K562 (cell line): ENCODE measurements around the gene TMEM132D. TPM values are rescaled to one million over a fixed set of nuclear protein-coding genes. Genes with fewer than 3 reads are reported as not detected.

Experiments used
- ATAC-seq: fragments of 200-7000 bp; cut with Tn5 transposase; 3 replicates; pipeline ENCODE4 v1.9.1; 2020; ENCODE audit warnings: moderate library complexity
- BruUV-seq: library from RNA; stranded (reverse); fragments of 400-500 nt; replicated peaks from 2 replicates; lab custom pipeline; 2021; lab: Mats Ljungman, UMichigan
- CTCF ChIA-PET: fragments of 300-600 bp; formaldehyde crosslinking; extraction: SDS; loops from one replicate; lab custom pipeline; 2021; ENCODE audit warnings: low intra/inter-chr PET ratio; lab: Yijun Ruan, JAX
- POLR2A ChIA-PET: fragments of 300-600, 350-650 bp; sonication (Branson Sonifier 250); formaldehyde crosslinking; extraction: SDS; loops from one replicate; lab custom pipeline; 2021; ENCODE audit warnings: antibody characterized with exemption, inconsistent platforms; lab: Yijun Ruan, JAX
- DNase-seq, 4 experiments: peaks; one replicate each; pipeline versions ENCODE4 v3.0.0 to v3.0.0-alpha.2; 2011 to 2018; ENCODE audit warnings: low spot score in 3 of 4, mixed read lengths in 3 of 4; ENCODE audit errors: extremely low read depth in 1 of 4
- FAIRE-seq: peaks from 2 replicates; lab custom pipeline; 2011; peaks lifted over from hg19 to GRCh38; lab: Jason Lieb, UNC
- H2AFZ ChIP-seq: 2 replicates; pipeline ENCODE4 v1.6.0; 2011; ENCODE audit warnings: low read depth, low read length, control low read depth, inconsistent platforms
- H3K27ac ChIP-seq: fragments of 200-600 bp; 3 replicates; pipeline ENCODE4 v1.8.0; 2011; ENCODE audit warnings: low read depth, mild to moderate bottlenecking, control low read depth, inconsistent platforms, low read length, moderate library complexity, mixed read lengths; ENCODE audit errors: extremely low read depth
- H3K27me3 ChIP-seq, 2 experiments: fragments of 300-600 bp in 1 of 2; 2 replicates in 1 of 2; 3 replicates in 1 of 2; pipeline versions ENCODE4 v1.6.0 to v1.8.0; 2011; ENCODE audit warnings: inconsistent platforms in 2 of 2, low read length in 2 of 2, mild to moderate bottlenecking in 1 of 2, mixed read lengths in 1 of 2, moderate library complexity in 1 of 2; ENCODE audit not compliant: control insufficient read depth in 2 of 2, insufficient read depth in 2 of 2
- H3K36me3 ChIP-seq: fragments of 300-600 bp; 3 replicates; pipeline ENCODE4 v1.8.0; 2011; ENCODE audit warnings: mild to moderate bottlenecking, low read length, inconsistent platforms; ENCODE audit not compliant: control insufficient read depth, insufficient read depth
- H3K4me1 ChIP-seq, 2 experiments: fragments of 200-600 bp in 1 of 2; replicated peaks in 1 of 2; 2 replicates in 1 of 2; 3 replicates in 1 of 2; pipeline versions ENCODE4 v1.5.1 to v1.8.0; 2011; ENCODE audit warnings: inconsistent platforms in 2 of 2, low read length in 2 of 2, mild to moderate bottlenecking in 1 of 2, mixed read lengths in 1 of 2, moderate library complexity in 1 of 2; ENCODE audit not compliant: control insufficient read depth in 2 of 2, insufficient read depth in 2 of 2
- H3K4me2 ChIP-seq: 2 replicates; pipeline ENCODE4 v1.6.1; 2011; ENCODE audit warnings: low read length, control low read depth, inconsistent platforms, mixed read lengths; ENCODE audit not compliant: insufficient read depth
- H3K4me3 ChIP-seq: fragments of 200-600 bp; sonication (generic), shearing (Covaris generic); 2 replicates; pipeline ENCODE4 v1.5.1; 2016; ENCODE audit warnings: control low read depth, inconsistent platforms
- H3K79me2 ChIP-seq: fragments of 200-600 bp; 3 replicates; pipeline ENCODE4 v1.8.0; 2011; ENCODE audit warnings: low read length, inconsistent platforms; ENCODE audit not compliant: control insufficient read depth, insufficient read depth
- H3K9ac ChIP-seq, 2 experiments: 2 replicates each; pipeline versions ENCODE4 v1.6.0 to v1.6.1; 2011; ENCODE audit warnings: low read depth in 2 of 2, low read length in 2 of 2, control low read depth in 1 of 2, inconsistent platforms in 1 of 2, mild to moderate bottlenecking in 1 of 2, mixed read lengths in 1 of 2; ENCODE audit not compliant: insufficient read depth in 1 of 2
- H3K9me1 ChIP-seq: one replicate; pipeline ENCODE4 v1.6.0; 2011; ENCODE audit warnings: inconsistent platforms, mild to moderate bottlenecking, low read length, moderate library complexity; ENCODE audit not compliant: control insufficient read depth, insufficient read depth
- H3K9me3 ChIP-seq: replicated peaks from 2 replicates; pipeline ENCODE4 v1.5.1; 2011; ENCODE audit warnings: low read depth, low read length, inconsistent platforms; ENCODE audit not compliant: control insufficient read depth, insufficient read depth
- H4K20me1 ChIP-seq: replicated peaks from 2 replicates; pipeline ENCODE4 v1.6.1; 2011; ENCODE audit warnings: low read length, inconsistent platforms, mixed read lengths; ENCODE audit not compliant: control insufficient read depth, insufficient read depth
- ARNT ChIP-seq, 2 experiments: fragments of 450-650 bp; IDR thresholded peaks; 2 replicates each; pipeline ENCODE4 v1.6.1; 2016; ENCODE audit warnings: mild to moderate bottlenecking in 1 of 2
- BMI1 ChIP-seq: fragments of 150-350 bp; IDR thresholded peaks from 2 replicates; pipeline ENCODE4 v1.6.1; 2014; ENCODE audit warnings: low read length
- E2F1 ChIP-seq: sonication (generic); formaldehyde crosslinking; IDR thresholded peaks from 2 replicates; pipeline ENCODE4 v1.8.1; 2023; ENCODE audit warnings: mild to moderate bottlenecking, missing genetic modification reagents, moderate library complexity
- GATA2 ChIP-seq: sonication (generic); formaldehyde crosslinking; IDR thresholded peaks from 2 replicates; pipeline ENCODE4 v1.4.0; 2020; ENCODE audit warnings: mild to moderate bottlenecking, missing genetic modification reagents
- GTF2E2 ChIP-seq: fragments of 200-800 bp; sonication (Bioruptor generic); IDR thresholded peaks from 2 replicates; pipeline ENCODE4 v1.6.1; 2016; ENCODE audit warnings: missing genetic modification characterization, missing compliant biosample characterization
- MED1 ChIP-seq: sonication (generic); formaldehyde crosslinking; IDR thresholded peaks from 2 replicates; pipeline ENCODE4 v1.8.1; 2023; ENCODE audit warnings: missing genetic modification reagents, borderline replicate concordance
- NONO ChIP-seq, 2 experiments: fragments of 200-400 bp in 1 of 2; fragments of 450-650 bp in 1 of 2; formaldehyde crosslinking in 1 of 2; IDR thresholded peaks; 2 replicates each; pipeline ENCODE4 v1.6.1; 2017; ENCODE audit warnings: low read depth in 2 of 2, mild to moderate bottlenecking in 2 of 2, moderate library complexity in 2 of 2, low read length in 1 of 2
- NR2C1 ChIP-seq, 2 experiments: fragments of 450-650 bp; IDR thresholded peaks; 2 replicates each; pipeline ENCODE4 v1.6.1; 2017; ENCODE audit warnings: mild to moderate bottlenecking in 2 of 2, antibody characterized with exemption in 1 of 2, inconsistent platforms in 1 of 2, missing compliant biosample characterization in 1 of 2, missing genetic modification characterization in 1 of 2
- NR3C1 ChIP-seq: sonication (generic); formaldehyde crosslinking; IDR thresholded peaks from 2 replicates; pipeline ENCODE4 v1.8.1; 2022; ENCODE audit warnings: missing genetic modification reagents
- PML ChIP-seq: IDR thresholded peaks from 2 replicates; pipeline ENCODE4 v1.6.1; 2012; ENCODE audit warnings: low read length, inconsistent platforms
- POU5F1 ChIP-seq: fragments of 150-350 bp; IDR thresholded peaks from 2 replicates; pipeline ENCODE4 v1.6.1; 2014; ENCODE audit warnings: borderline replicate concordance, low read length, low read depth, mild to moderate bottlenecking; ENCODE audit not compliant: partially characterized antibody
- RFX7 ChIP-seq: fragments of 250-450 bp; sonication (Bioruptor Pico); IDR thresholded peaks from 2 replicates; pipeline ENCODE4 v1.5.1; 2021; ENCODE audit warnings: mild to moderate bottlenecking
- SIX5 ChIP-seq, 2 experiments: IDR thresholded peaks; 2 replicates each; pipeline ENCODE4 v1.6.1; 2011; ENCODE audit warnings: low read length in 2 of 2, borderline replicate concordance in 1 of 2, low read depth in 1 of 2, mild to moderate bottlenecking in 1 of 2, moderate library complexity in 1 of 2; ENCODE audit not compliant: insufficient read depth in 1 of 2
- THRA ChIP-seq: fragments of 450-650 bp; IDR thresholded peaks from 2 replicates; pipeline ENCODE4 v1.6.1; 2017; ENCODE audit warnings: mild to moderate bottlenecking, moderate library complexity
- TSC22D4 ChIP-seq: fragments of 450-650 bp; IDR thresholded peaks from 2 replicates; pipeline ENCODE4 v1.6.1; 2016; ENCODE audit warnings: missing genetic modification characterization, missing biosample characterization, control low read depth
- WGBS: fragments of 100-300 bp; shearing (Covaris generic); methylation state at CpG from one replicate; pipeline ENCODE4 v1.1.6; 2016; ENCODE audit warnings: low coverage, mixed read lengths; ENCODE audit not compliant: insufficient coverage; ENCODE audit errors: missing lambda C conversion rate; 5-methylcytosine and 5-hydroxymethylcytosine counted together
- in situ Hi-C: fragments of 300-500 bp; cut with MboI; formaldehyde crosslinking; loops from 4 replicates; pipeline ENCODE4 v1.15.0; 2018; ENCODE audit warnings: inconsistent platforms, mixed read lengths
- intact Hi-C: fragments of 100-400 bp; cut with micrococcal nuclease; formaldehyde crosslinking; loops from 2 replicates; pipeline ENCODE4 v1.14.2; 2022
- polyA plus RNA-seq, 8 experiments: library from polyadenylated mRNA; depleted of rRNA in 4 of 8; stranded (reverse) in 5 of 8; unstranded in 3 of 8; fragments of >200 nt; fragmentation: Nextera tagmentation in 2 of 8; fragmentation: Illumina TruSeq in 1 of 8; extraction: Ambion mirVana in 2 of 8; extraction: Trizol in 1 of 8; gene quantifications; 2 replicates each; pipeline versions ENCODE4 v1.2.1 to v1.2.3, GENCODE V29; 2011 to 2014; ENCODE audit warnings: inconsistent platforms in 1 of 8, missing spikeins in 1 of 8
- total RNA-seq, 7 experiments: library from RNA; depleted of rRNA in 6 of 7; stranded (reverse); fragments of >200 nt in 6 of 7; fragmentation: Illumina TruSeq in 2 of 7; extraction: Trizol in 2 of 7; gene quantifications; 2 replicates each; pipeline versions ENCODE4 v1.2.1 to v1.2.3, GENCODE V29; 2011 to 2021; ENCODE audit warnings: low replicate concordance in 1 of 7
- TF ChIP-seq, protein P1 (sequence below): fragments of 150-350 bp; IDR thresholded peaks from 2 replicates; pipeline ENCODE4 v1.6.1; 2014; ENCODE audit warnings: low read depth, mild to moderate bottlenecking, low read length, borderline replicate concordance

Gene TMEM132D
- total and polyA plus RNA-seq, 9 of the 15 experiments (the other 6 are each of a cell fraction or from before 2014, with no cell fraction given): not detected

GRCh38 chr12:129815846-129816245, 88.0 kb downstream of the TMEM132D start:
- no peak for DNase-seq
- 0% methylated on average over 7 of the region's 8 CpGs for WGBS
- H2AFZ ChIP-seq: no peak overlapping the region
- BruUV-seq: no TSS peak
- no peak overlapping the region for H3K9ac ChIP-seq
- H3K27me3 ChIP-seq: peaks cover 3 to 9% of the 10 kb centered on the region in 2 experiments; a peak in 2 of 5 replicates
- no peaks in the 10 kb centered on the region for H3K79me2 ChIP-seq
- no peaks in the 10 kb centered on the region; the same call in 1 of the 2 replicates for H3K9me3 ChIP-seq
- in situ Hi-C loops (no loop called here), intact Hi-C loops (no loop called here)
- no peaks in the 10 kb centered on the region for H4K20me1 ChIP-seq
- H3K36me3 ChIP-seq: no peaks in the 10 kb centered on the region
- no peak for FAIRE-seq
- no peak overlapping the region for H3K4me2 ChIP-seq
- ATAC-seq: no peak
- no peak overlapping the region for H3K27ac ChIP-seq
- CTCF ChIA-PET: no interaction called here
- H3K4me1 ChIP-seq: no peaks in the 10 kb centered on the region
- POLR2A ChIA-PET: interaction anchor here (0.5 kb wide), 1 partner anchor 1290 kb away, joined by 3 read pairs; no protein-coding TSS in a partner anchor
- H3K9me1 ChIP-seq: no peaks in the 10 kb centered on the region
- H3K4me3 ChIP-seq: no peak overlapping the region
- TF ChIP-seq POU5F1 (no peak), MED1 (CRISPR knock-in tag) (no peak), SIX5 (IDR thresholded peaks at IDR 0.05; ENCODE audit: borderline replicate concordance in 1 of 2, insufficient read depth in 1 of 2, low read depth in 1 of 2, low read length in 2 of 2) (no peak), GTF2E2 (tag) (no peak), E2F1 (CRISPR knock-in tag) (no peak), TSC22D4 (tag) (no peak), ARNT (IDR thresholded peaks at IDR 0.05) (no peak), NR3C1 (CRISPR knock-in tag) (no peak), NONO (IDR thresholded peaks at IDR 0.05; ENCODE audit: low read depth in 2 of 2, low read length in 1 of 2) (no peak), BMI1 (no peak), GATA2 (CRISPR knock-in tag) (no peak), NR2C1 (IDR thresholded peaks at IDR 0.05) (no peak), NR2C1 (tag; IDR thresholded peaks at IDR 0.05) (no peak), RFX7 (CRISPR knock-in tag) (no peak), PML (no peak), THRA (no peak)
- TF ChIP-seq, protein P1, sequence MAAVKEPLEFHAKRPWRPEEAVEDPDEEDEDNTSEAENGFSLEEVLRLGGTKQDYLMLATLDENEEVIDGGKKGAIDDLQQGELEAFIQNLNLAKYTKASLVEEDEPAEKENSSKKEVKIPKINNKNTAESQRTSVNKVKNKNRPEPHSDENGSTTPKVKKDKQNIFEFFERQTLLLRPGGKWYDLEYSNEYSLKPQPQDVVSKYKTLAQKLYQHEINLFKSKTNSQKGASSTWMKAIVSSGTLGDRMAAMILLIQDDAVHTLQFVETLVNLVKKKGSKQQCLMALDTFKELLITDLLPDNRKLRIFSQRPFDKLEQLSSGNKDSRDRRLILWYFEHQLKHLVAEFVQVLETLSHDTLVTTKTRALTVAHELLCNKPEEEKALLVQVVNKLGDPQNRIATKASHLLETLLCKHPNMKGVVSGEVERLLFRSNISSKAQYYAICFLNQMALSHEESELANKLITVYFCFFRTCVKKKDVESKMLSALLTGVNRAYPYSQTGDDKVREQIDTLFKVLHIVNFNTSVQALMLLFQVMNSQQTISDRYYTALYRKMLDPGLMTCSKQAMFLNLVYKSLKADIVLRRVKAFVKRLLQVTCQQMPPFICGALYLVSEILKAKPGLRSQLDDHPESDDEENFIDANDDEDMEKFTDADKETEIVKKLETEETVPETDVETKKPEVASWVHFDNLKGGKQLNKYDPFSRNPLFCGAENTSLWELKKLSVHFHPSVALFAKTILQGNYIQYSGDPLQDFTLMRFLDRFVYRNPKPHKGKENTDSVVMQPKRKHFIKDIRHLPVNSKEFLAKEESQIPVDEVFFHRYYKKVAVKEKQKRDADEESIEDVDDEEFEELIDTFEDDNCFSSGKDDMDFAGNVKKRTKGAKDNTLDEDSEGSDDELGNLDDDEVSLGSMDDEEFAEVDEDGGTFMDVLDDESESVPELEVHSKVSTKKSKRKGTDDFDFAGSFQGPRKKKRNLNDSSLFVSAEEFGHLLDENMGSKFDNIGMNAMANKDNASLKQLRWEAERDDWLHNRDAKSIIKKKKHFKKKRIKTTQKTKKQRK: no peak
